ENCODE data around the gene CFDP1.

GRCh38 chr16:75311383-75311938 is 121.8 kb downstream of the CFDP1 start:
- TF ChIP-seq KLF7 (tag by site-specific recombination; IDR thresholded peaks at IDR 0.05; ENCODE audit: borderline replicate concordance) (no peak), ZNF426 (tag by site-specific recombination; IDR thresholded peaks at IDR 0.05) (no peak), CTCF (tag by site-specific recombination; IDR thresholded peaks at IDR 0.05) (no peak), ZBTB21 (tag by site-specific recombination; IDR thresholded peaks at IDR 0.05) (no peak), ZNF433 (tag by site-specific recombination; IDR thresholded peaks at IDR 0.05; ENCODE audit: low read depth) (no peak), ZNF510 (tag by site-specific recombination; IDR thresholded peaks at IDR 0.05; ENCODE audit: insufficient replicate concordance) (no peak), YY1 (tag by site-specific recombination; IDR thresholded peaks at IDR 0.05) (no peak), MYNN (tag by site-specific recombination; IDR thresholded peaks at IDR 0.05; ENCODE audit: borderline replicate concordance) (no peak), ZNF132 (tag by site-specific recombination; IDR thresholded peaks at IDR 0.05; ENCODE audit: borderline replicate concordance) (no peak), ZNF660 (tag by site-specific recombination; IDR thresholded peaks at IDR 0.05) (no peak)
- TF ChIP-seq, protein P1, sequence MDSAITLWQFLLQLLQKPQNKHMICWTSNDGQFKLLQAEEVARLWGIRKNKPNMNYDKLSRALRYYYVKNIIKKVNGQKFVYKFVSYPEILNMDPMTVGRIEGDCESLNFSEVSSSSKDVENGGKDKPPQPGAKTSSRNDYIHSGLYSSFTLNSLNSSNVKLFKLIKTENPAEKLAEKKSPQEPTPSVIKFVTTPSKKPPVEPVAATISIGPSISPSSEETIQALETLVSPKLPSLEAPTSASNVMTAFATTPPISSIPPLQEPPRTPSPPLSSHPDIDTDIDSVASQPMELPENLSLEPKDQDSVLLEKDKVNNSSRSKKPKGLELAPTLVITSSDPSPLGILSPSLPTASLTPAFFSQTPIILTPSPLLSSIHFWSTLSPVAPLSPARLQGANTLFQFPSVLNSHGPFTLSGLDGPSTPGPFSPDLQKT (IDR thresholded peaks at IDR 0.05; ENCODE audit: borderline replicate concordance, low read depth, low read length), result no peak
- TF ChIP-seq, protein P2, sequence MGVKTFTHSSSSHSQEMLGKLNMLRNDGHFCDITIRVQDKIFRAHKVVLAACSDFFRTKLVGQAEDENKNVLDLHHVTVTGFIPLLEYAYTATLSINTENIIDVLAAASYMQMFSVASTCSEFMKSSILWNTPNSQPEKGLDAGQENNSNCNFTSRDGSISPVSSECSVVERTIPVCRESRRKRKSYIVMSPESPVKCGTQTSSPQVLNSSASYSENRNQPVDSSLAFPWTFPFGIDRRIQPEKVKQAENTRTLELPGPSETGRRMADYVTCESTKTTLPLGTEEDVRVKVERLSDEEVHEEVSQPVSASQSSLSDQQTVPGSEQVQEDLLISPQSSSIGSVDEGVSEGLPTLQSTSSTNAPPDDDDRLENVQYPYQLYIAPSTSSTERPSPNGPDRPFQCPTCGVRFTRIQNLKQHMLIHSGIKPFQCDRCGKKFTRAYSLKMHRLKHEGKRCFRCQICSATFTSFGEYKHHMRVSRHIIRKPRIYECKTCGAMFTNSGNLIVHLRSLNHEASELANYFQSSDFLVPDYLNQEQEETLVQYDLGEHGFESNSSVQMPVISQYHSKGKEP (tag by site-specific recombination; IDR thresholded peaks at IDR 0.05), result no peak
